ENCODE data around the gene AUTS2.

GRCh38 chr7:70701991-70702390 lies 1103.7 kb downstream of the AUTS2 start:
- TF ChIP-seq POLR2AphosphoS5 (IDR thresholded peaks at IDR 0.05; ENCODE audit: insufficient read depth in 1 of 2, low read depth in 1 of 2) (no peak), CTCF (IDR thresholded peaks at IDR 0.05) (no peak), POLR2A (IDR thresholded peaks at IDR 0.05) (no peak)

Data from vagina (tissue), 2 donors.